Uterus (tissue), 2 donors: ENCODE data around the gene DDX55.

Experiments used
- POLR2A ChIP-seq, 2 donors: fragments of 450-650 bp; IDR thresholded peaks; one replicate each; pipeline ENCODE4 v1.6.1; 2016; ENCODE audit warnings: antibody characterized with exemption in 2 of 2, mild to moderate bottlenecking in 1 of 2, moderate library complexity in 1 of 2
- TF ChIP-seq, protein P1 (sequence below), 4 experiments: fragments of 200-600 bp in 2 of 4; fragments of 450-650 bp in 2 of 4; sonication (generic) in 2 of 4; IDR thresholded peaks; one replicate each; pipeline ENCODE4 v1.5.1; 2016 to 2019; ENCODE audit warnings: antibody characterized with exemption in 4 of 4, mild to moderate bottlenecking in 2 of 4, moderate library complexity in 1 of 4

DNA sequence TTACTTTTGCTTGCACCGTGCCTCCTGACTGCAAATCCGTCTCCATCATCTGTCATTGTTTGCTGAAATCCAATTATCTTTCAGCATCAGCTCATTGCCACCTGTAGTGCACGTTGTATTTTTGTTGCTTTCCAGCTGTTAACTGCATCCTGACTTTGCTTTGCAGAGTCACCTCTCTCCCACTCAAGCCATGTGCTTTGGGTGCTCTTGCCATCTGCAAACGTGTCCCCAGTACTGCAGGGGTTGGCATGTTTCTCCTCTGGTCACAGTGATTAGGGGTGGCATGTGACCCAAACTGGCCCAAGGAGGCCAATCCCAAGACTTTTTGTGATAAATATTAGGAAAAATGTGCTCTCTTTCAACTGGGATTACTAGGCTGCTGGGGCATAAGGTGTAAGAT lies 28.0 kb upstream of the DDX55 start:
- TF ChIP-seq POLR2A (IDR thresholded peaks at IDR 0.05) = no peak
- TF ChIP-seq, protein P1, sequence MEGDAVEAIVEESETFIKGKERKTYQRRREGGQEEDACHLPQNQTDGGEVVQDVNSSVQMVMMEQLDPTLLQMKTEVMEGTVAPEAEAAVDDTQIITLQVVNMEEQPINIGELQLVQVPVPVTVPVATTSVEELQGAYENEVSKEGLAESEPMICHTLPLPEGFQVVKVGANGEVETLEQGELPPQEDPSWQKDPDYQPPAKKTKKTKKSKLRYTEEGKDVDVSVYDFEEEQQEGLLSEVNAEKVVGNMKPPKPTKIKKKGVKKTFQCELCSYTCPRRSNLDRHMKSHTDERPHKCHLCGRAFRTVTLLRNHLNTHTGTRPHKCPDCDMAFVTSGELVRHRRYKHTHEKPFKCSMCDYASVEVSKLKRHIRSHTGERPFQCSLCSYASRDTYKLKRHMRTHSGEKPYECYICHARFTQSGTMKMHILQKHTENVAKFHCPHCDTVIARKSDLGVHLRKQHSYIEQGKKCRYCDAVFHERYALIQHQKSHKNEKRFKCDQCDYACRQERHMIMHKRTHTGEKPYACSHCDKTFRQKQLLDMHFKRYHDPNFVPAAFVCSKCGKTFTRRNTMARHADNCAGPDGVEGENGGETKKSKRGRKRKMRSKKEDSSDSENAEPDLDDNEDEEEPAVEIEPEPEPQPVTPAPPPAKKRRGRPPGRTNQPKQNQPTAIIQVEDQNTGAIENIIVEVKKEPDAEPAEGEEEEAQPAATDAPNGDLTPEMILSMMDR (IDR thresholded peaks at IDR 0.05) = no peak
